GM21423 (cell line): ENCODE data around the gene RAI1.

Experiments
- ATAC-seq: cut with Tn5 transposase; IDR thresholded peaks from one replicate; pipeline ENCODE4 v1.9.1; 2021; ENCODE audit warnings: mild to moderate bottlenecking, moderate library complexity; ENCODE audit not compliant: unreplicated experiment

RAI1 gene

GRCh38 chr17:17780922-17781590 lies 99.8 kb downstream of the RAI1 start:
- no peak for ATAC-seq

- no peak for ATAC-seq
These were observed 100.6 kb downstream of the RAI1 start for GRCh38 chr17:17781591-17782496.

- ATAC-seq, result peak; percentile 3
These were observed 101.4 kb downstream of the RAI1 start for GRCh38 chr17:17782523-17783115.

GRCh38 chr17:17783116-17783824 lies 102.0 kb downstream of the RAI1 start:
- peak; percentile 38 for ATAC-seq

- ATAC-seq, result peak; percentile 8
These were observed 102.8 kb downstream of the RAI1 start for GRCh38 chr17:17783825-17784656.

GRCh38 chr17:17784657-17785267 lies 103.5 kb downstream of the RAI1 start:
- ATAC-seq, result no peak

GRCh38 chr17:17785407-17785806 lies 104.1 kb downstream of the RAI1 start:
- no peak for ATAC-seq

GRCh38 chr17:17786998-17787397 lies 105.7 kb downstream of the RAI1 start:
- ATAC-seq, result no peak

GRCh38 chr17:17787568-17787967 lies 106.3 kb downstream of the RAI1 start:
- ATAC-seq, result no peak

- ATAC-seq, result no peak
These were observed 107.7 kb downstream of the RAI1 start for GRCh38 chr17:17788967-17789366.

GRCh38 chr17:17789410-17789809 lies 108.2 kb downstream of the RAI1 start:
- ATAC-seq, result no peak

- no peak for ATAC-seq
These were observed 108.8 kb downstream of the RAI1 start for GRCh38 chr17:17789828-17790636.

- ATAC-seq, result no peak
These were observed 109.6 kb downstream of the RAI1 start for GRCh38 chr17:17790637-17791464.

GRCh38 chr17:17792037-17792550 lies 110.8 kb downstream of the RAI1 start:
- no peak for ATAC-seq

GRCh38 chr17:17792551-17793377 lies 111.5 kb downstream of the RAI1 start:
- peak; percentile 57 for ATAC-seq

- no peak for ATAC-seq
These were observed 112.3 kb downstream of the RAI1 start for GRCh38 chr17:17793378-17794214.
